Calu3 (cell line): ENCODE results near the gene ANKMY1. TPM values are rescaled to one million over a fixed set of nuclear protein-coding genes. Genes with fewer than 3 reads are reported as not detected.

ENCODE experiments used
- BruUV-seq: library from RNA; stranded (reverse); fragments of 400-500 nt; replicated peaks from 2 replicates; lab custom pipeline; 2021; lab: Mats Ljungman, UMichigan
- CTCF ChIA-PET: fragments of 300-600 bp; sonication (Branson Sonifier 250); formaldehyde crosslinking; loops from one replicate; lab custom pipeline; 2022; ENCODE audit warnings: antibody characterized with exemption; lab: Charles Lee
- DNase-seq: peaks from one replicate; pipeline ENCODE4 v3.0.0; 2022
- H3K27ac Mint-ChIP-seq: one replicate; pipeline ENCODE4 v1.8.0; 2022; ENCODE audit warnings: mixed read lengths; ENCODE audit not compliant: unreplicated experiment
- H3K27me3 Mint-ChIP-seq: one replicate; pipeline ENCODE4 v1.8.0; 2022; ENCODE audit warnings: mixed read lengths; ENCODE audit not compliant: unreplicated experiment
- H3K36me3 Mint-ChIP-seq: one replicate; pipeline ENCODE4 v1.8.0; 2022; ENCODE audit warnings: mild to moderate bottlenecking, moderate library complexity, mixed read lengths; ENCODE audit not compliant: insufficient read depth, unreplicated experiment
- H3K4me1 Mint-ChIP-seq: one replicate; pipeline ENCODE4 v1.8.0; 2022; ENCODE audit warnings: mild to moderate bottlenecking, low read depth, mixed read lengths; ENCODE audit not compliant: unreplicated experiment
- H3K4me3 Mint-ChIP-seq: one replicate; pipeline ENCODE4 v1.8.0; 2022; ENCODE audit warnings: mild to moderate bottlenecking, low read depth, moderate library complexity, mixed read lengths; ENCODE audit not compliant: unreplicated experiment
- H3K9me3 Mint-ChIP-seq: one replicate; pipeline ENCODE4 v1.8.0; 2022; ENCODE audit warnings: low read depth, mixed read lengths; ENCODE audit not compliant: unreplicated experiment
- CTCF ChIP-seq: fragments of 200-600 bp; IDR thresholded peaks from one replicate; pipeline ENCODE4 v1.8.0; 2022; ENCODE audit warnings: antibody characterized with exemption; ENCODE audit not compliant: unreplicated experiment
- intact Hi-C: fragments of 100-400 bp; cut with micrococcal nuclease; formaldehyde crosslinking; loops from one replicate; pipeline ENCODE4 v1.10.0; 2022; ENCODE audit not compliant: unreplicated experiment
- total RNA-seq: library from RNA; stranded (reverse); gene quantifications from 2 replicates; pipeline ENCODE4 v1.2.3, GENCODE V29; 2022

ANKMY1 gene
- total RNA-seq, 1 experiment from 2014 or later = 38.2 TPM

GRCh38 chr2:240508832-240509545 is 48.8 kb downstream of the ANKMY1 start:
- Mint-ChIP-seq H3K9me3 (no peaks in the 10 kb centered on the region), H3K27ac (no peak overlapping the region), H3K4me1 (peaks cover 6% of the 10 kb centered on the region), H3K36me3 (peaks cover 18% of the 10 kb centered on the region), H3K27me3 (no peaks in the 10 kb centered on the region), H3K4me3 (no peak overlapping the region)
- intact Hi-C loops = no loop called here
- CTCF ChIA-PET = no interaction called here
- TF ChIP-seq CTCF = no peak
- BruUV-seq = no TSS peak
- DNase-seq = no peak

GRCh38 chr2:240507778-240508251 is 50.0 kb downstream of the ANKMY1 start:
- BruUV-seq = no TSS peak
- Mint-ChIP-seq H3K4me1 (no peaks in the 10 kb centered on the region), H3K4me3 (no peak overlapping the region), H3K36me3 (peaks cover 16% of the 10 kb centered on the region), H3K27me3 (no peaks in the 10 kb centered on the region), H3K9me3 (no peaks in the 10 kb centered on the region), H3K27ac (no peak overlapping the region)
- no peak for DNase-seq
- no peak for TF ChIP-seq CTCF
- CTCF ChIA-PET = interaction anchor here (0.6 kb wide), 2 partner anchors 37 to 856 kb away, joined by 3 to 4 read pairs; no protein-coding TSS in a partner anchor
- intact Hi-C loops = no loop called here

- Mint-ChIP-seq H3K36me3 (peaks cover 15% of the 10 kb centered on the region), H3K27ac (no peak overlapping the region)
- TF ChIP-seq CTCF = no peak
Observed at GRCh38 chr2:240507060-240507777, 50.6 kb downstream of the ANKMY1 start.

GRCh38 chr2:240506406-240507059 is 51.3 kb downstream of the ANKMY1 start:
- no peak for DNase-seq
- CTCF ChIA-PET = interaction anchor here (0.7 kb wide), 1 partner anchor 137 kb away, joined by 5 read pairs; no protein-coding TSS in a partner anchor
- Mint-ChIP-seq H3K27ac (no peak overlapping the region), H3K9me3 (no peaks in the 10 kb centered on the region), H3K4me3 (no peak overlapping the region), H3K27me3 (no peaks in the 10 kb centered on the region), H3K4me1 (no peaks in the 10 kb centered on the region), H3K36me3 (peaks cover 11% of the 10 kb centered on the region)
- no TSS peak for BruUV-seq
- intact Hi-C loops = no loop called here
- TF ChIP-seq CTCF = no peak

More at GRCh38 chr2:240507060-240507777, 50.6 kb downstream of the ANKMY1 start:
- Mint-ChIP-seq H3K27me3 (no peaks in the 10 kb centered on the region), H3K4me3 (no peak overlapping the region), H3K9me3 (no peaks in the 10 kb centered on the region), H3K4me1 (no peaks in the 10 kb centered on the region)
- CTCF ChIA-PET = interaction anchor here (0.7 kb wide), 1 partner anchor 136 kb away, joined by 5 read pairs; no protein-coding TSS in a partner anchor
- DNase-seq = no peak
- intact Hi-C loops = no loop called here
- no TSS peak for BruUV-seq
